ENCODE results near the gene CPVL.

DNA sequence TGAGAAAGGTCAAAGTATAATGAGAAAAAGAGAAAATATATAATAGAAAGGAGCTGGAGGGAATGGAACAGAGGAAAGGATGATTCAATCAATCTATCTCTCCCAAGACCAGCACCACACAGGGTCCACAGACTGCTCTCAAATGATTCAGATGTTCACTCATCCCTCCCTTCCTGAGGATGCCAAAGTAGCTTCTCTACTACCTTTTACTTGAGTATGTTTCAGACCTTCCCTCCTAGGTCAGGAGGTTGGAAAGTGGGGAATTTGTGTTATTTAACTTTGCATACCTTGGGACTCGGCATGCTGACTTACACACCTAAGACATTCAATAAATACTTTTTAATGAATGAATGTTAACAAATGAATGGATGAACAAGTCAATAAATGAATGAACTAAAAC, 30.6 kb downstream of the CPVL start:
- TF ChIP-seq, protein P1, sequence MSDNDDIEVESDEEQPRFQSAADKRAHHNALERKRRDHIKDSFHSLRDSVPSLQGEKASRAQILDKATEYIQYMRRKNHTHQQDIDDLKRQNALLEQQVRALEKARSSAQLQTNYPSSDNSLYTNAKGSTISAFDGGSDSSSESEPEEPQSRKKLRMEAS (IDR thresholded peaks at IDR 0.05): no peak
- TF ChIP-seq, protein P2, sequence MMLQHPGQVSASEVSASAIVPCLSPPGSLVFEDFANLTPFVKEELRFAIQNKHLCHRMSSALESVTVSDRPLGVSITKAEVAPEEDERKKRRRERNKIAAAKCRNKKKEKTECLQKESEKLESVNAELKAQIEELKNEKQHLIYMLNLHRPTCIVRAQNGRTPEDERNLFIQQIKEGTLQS (IDR thresholded peaks at IDR 0.05): no peak
- TF ChIP-seq, protein P3, sequence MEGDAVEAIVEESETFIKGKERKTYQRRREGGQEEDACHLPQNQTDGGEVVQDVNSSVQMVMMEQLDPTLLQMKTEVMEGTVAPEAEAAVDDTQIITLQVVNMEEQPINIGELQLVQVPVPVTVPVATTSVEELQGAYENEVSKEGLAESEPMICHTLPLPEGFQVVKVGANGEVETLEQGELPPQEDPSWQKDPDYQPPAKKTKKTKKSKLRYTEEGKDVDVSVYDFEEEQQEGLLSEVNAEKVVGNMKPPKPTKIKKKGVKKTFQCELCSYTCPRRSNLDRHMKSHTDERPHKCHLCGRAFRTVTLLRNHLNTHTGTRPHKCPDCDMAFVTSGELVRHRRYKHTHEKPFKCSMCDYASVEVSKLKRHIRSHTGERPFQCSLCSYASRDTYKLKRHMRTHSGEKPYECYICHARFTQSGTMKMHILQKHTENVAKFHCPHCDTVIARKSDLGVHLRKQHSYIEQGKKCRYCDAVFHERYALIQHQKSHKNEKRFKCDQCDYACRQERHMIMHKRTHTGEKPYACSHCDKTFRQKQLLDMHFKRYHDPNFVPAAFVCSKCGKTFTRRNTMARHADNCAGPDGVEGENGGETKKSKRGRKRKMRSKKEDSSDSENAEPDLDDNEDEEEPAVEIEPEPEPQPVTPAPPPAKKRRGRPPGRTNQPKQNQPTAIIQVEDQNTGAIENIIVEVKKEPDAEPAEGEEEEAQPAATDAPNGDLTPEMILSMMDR (IDR thresholded peaks at IDR 0.05; ENCODE audit: low read depth, low read length, missing input control): no peak
- TF ChIP-seq TAF1 (conservative IDR thresholded peaks at IDR 0.05) (no peak), EGR1 (IDR thresholded peaks at IDR 0.05; ENCODE audit: low read depth in 2 of 2) (no peak), FOXA2 (IDR thresholded peaks at IDR 0.05) (no peak), YY1 (IDR thresholded peaks at IDR 0.05) (no peak), HNF4A (conservative IDR thresholded peaks at IDR 0.05) (no peak), GABPA (IDR thresholded peaks at IDR 0.05 in 1 of 2, conservative IDR thresholded peaks at IDR 0.05 in 1 of 2) (no peak)
- TF ChIP-seq, protein P4, sequence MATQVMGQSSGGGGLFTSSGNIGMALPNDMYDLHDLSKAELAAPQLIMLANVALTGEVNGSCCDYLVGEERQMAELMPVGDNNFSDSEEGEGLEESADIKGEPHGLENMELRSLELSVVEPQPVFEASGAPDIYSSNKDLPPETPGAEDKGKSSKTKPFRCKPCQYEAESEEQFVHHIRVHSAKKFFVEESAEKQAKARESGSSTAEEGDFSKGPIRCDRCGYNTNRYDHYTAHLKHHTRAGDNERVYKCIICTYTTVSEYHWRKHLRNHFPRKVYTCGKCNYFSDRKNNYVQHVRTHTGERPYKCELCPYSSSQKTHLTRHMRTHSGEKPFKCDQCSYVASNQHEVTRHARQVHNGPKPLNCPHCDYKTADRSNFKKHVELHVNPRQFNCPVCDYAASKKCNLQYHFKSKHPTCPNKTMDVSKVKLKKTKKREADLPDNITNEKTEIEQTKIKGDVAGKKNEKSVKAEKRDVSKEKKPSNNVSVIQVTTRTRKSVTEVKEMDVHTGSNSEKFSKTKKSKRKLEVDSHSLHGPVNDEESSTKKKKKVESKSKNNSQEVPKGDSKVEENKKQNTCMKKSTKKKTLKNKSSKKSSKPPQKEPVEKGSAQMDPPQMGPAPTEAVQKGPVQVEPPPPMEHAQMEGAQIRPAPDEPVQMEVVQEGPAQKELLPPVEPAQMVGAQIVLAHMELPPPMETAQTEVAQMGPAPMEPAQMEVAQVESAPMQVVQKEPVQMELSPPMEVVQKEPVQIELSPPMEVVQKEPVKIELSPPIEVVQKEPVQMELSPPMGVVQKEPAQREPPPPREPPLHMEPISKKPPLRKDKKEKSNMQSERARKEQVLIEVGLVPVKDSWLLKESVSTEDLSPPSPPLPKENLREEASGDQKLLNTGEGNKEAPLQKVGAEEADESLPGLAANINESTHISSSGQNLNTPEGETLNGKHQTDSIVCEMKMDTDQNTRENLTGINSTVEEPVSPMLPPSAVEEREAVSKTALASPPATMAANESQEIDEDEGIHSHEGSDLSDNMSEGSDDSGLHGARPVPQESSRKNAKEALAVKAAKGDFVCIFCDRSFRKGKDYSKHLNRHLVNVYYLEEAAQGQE (IDR thresholded peaks at IDR 0.05): no peak
- TF ChIP-seq, protein P5, sequence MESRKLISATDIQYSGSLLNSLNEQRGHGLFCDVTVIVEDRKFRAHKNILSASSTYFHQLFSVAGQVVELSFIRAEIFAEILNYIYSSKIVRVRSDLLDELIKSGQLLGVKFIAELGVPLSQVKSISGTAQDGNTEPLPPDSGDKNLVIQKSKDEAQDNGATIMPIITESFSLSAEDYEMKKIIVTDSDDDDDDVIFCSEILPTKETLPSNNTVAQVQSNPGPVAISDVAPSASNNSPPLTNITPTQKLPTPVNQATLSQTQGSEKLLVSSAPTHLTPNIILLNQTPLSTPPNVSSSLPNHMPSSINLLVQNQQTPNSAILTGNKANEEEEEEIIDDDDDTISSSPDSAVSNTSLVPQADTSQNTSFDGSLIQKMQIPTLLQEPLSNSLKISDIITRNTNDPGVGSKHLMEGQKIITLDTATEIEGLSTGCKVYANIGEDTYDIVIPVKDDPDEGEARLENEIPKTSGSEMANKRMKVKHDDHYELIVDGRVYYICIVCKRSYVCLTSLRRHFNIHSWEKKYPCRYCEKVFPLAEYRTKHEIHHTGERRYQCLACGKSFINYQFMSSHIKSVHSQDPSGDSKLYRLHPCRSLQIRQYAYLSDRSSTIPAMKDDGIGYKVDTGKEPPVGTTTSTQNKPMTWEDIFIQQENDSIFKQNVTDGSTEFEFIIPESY (IDR thresholded peaks at IDR 0.05): no peak
